Heart left ventricle (tissue), 13 donors: ENCODE data around the gene AGXT.

Experiments
- POLR2A ChIP-seq, 2 donors: fragments of 450-650 bp; IDR thresholded peaks; one replicate each; pipeline ENCODE4 v1.6.1; 2017; ENCODE audit warnings: antibody characterized with exemption in 2 of 2, mild to moderate bottlenecking in 2 of 2, moderate library complexity in 2 of 2
- TF ChIP-seq, protein P1 (sequence below), 12 donors: fragments of 200-600 bp; sonication (generic) in 4 of 12; IDR thresholded peaks; one replicate each; pipeline versions ENCODE4 v1.5.0 to v1.8.0; 2018 to 2022; ENCODE audit warnings: antibody characterized with exemption in 12 of 12, mild to moderate bottlenecking in 5 of 12
- donor health status: ischemic (EF 13 %, LVEDD 7.1; RV severe dilation, severe dysfunction).
- donor health status: DM: no; HTN: yes; CAD: no.
- donor health status: DM: no; HTN: no; CAD: no.
- donor health status: ischemic (EF 25% LVEDD 6.9; RV normal size, moderate dysfunction).
- donor health status: ischemic (EF 25% LVEDD 5.7; RV mildly dilated, moderate dysfunction).
- donor health status: ischemic (EF 35%, LVEDD 5.7; RV mildly dilated, moderate dysfunction).
- donor health status: nonischemic (EF 11% LVEDD 7.7; RV severe dilation, severe dysfunction).
- donor health status: DM: yes; HTN: yes; CAD: no.
- donor health status: PGD.
- donor health status: ischemic (EF 29% LVEDD 5.4; RV normal size, mild dysfunction).
- donor health status: nonischemic (EF 23%, LVEDD 6.1; RV moderate dilation, normal function).

DNA sequence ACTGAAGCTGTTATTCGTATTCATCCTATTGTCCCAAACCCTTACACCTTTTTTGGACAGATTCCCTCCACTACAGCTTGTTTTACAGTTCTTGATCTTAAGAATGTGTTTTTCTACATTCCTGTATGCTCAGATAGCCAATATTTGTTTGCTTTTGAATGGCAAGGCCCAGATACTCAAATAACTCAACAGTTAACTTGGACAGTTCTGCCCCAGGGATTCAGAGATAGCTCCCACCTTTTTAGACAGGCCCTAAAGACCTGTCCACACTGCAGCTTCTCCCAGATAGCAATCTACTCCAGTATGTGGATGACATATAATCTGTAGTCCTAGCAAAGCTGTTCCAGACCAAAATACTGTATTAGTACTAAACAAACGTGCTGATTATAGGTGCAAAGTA, 7.1 kb upstream of the AGXT start:
- TF ChIP-seq, protein P1, sequence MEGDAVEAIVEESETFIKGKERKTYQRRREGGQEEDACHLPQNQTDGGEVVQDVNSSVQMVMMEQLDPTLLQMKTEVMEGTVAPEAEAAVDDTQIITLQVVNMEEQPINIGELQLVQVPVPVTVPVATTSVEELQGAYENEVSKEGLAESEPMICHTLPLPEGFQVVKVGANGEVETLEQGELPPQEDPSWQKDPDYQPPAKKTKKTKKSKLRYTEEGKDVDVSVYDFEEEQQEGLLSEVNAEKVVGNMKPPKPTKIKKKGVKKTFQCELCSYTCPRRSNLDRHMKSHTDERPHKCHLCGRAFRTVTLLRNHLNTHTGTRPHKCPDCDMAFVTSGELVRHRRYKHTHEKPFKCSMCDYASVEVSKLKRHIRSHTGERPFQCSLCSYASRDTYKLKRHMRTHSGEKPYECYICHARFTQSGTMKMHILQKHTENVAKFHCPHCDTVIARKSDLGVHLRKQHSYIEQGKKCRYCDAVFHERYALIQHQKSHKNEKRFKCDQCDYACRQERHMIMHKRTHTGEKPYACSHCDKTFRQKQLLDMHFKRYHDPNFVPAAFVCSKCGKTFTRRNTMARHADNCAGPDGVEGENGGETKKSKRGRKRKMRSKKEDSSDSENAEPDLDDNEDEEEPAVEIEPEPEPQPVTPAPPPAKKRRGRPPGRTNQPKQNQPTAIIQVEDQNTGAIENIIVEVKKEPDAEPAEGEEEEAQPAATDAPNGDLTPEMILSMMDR (IDR thresholded peaks at IDR 0.05) = no peak
- no peak for TF ChIP-seq POLR2A (IDR thresholded peaks at IDR 0.05)
